ENCODE results near the gene KIF1A. TPM values are rescaled to one million over a fixed set of nuclear protein-coding genes. Genes with fewer than 3 reads are reported as not detected.

KIF1A gene
- total and polyA plus RNA-seq, 2 of the 8 experiments (the other 6 are each of a cell fraction or from before 2014, with no cell fraction given): 61.3 to 281 TPM

DNA sequence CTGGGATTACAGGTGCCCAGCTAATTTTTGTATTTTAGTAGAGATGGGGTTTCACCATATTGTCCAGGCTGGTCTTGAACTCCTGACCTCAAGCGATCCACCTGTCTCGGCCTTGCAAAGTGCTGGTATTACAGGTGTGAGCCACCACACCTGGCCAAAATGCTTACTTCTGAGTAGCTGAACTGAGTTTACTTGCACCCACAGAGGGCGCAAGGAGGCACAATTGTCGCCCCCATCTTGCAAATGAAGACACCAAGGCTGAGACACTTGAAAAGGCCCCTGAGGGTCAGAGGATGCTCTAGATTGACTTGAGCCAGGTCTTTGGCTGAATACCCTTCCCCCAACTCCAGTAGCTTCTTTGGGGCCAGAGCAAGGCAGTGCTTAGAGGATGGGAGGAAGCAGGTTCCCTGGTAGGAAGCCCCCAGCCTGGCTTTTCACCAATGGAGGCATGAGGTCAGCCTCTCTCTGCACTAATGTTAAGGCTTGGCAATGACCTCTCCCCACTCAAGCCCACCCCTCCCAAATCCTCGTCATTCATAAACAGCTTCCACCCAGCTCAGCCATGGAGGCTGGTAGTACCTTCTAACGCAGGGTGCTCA lies 14.5 kb upstream of the KIF1A start:
- Histone ChIP-seq H3K27ac (ENCODE audit: low read depth, low read length) (no peak overlapping the region), H3K56ac (replicated peaks; ENCODE audit: insufficient read length, low read depth, low read length) (no peak overlapping the region), H2BK120ac (replicated peaks; ENCODE audit: low read depth, low read length) (no peak overlapping the region), H2BK5ac (ENCODE audit: low read depth, low read length) (no peak overlapping the region), H2AFZ (ENCODE audit: low read length) (no peak overlapping the region), H3K23ac (ENCODE audit: insufficient read length) (no peak overlapping the region), H3K27me3 (replicated peaks in 1 of 4; ENCODE audit: control insufficient read depth in 3 of 4, extremely low read depth in 1 of 4, insufficient read depth in 3 of 4, low read length in 3 of 4) (peaks cover 0 to 17% (median 12%) of the 10 kb centered on the region in 4 experiments; a peak in 5 of 7 replicates), H4K5ac (ENCODE audit: insufficient read length, low read depth, low read length) (no peak overlapping the region), H3K9ac (replicated peaks in 1 of 4; ENCODE audit: extremely low read depth in 1 of 4, low read depth in 3 of 4, low read length in 3 of 4) (no peak overlapping the region), H2BK15ac (ENCODE audit: low read length) (no peak overlapping the region), H2BK20ac (ENCODE audit: low read length) (no peak overlapping the region), H3K79me2 (ENCODE audit: control insufficient read depth in 1 of 2, insufficient read depth in 2 of 2, low read length in 2 of 2) (no peaks in the 10 kb centered on the region), H3K9me3 (ENCODE audit: insufficient read depth in 2 of 2, low read depth in 1 of 2, low read length in 1 of 2) (no peaks in the 10 kb centered on the region), H4K20me1 (replicated peaks in 1 of 2; ENCODE audit: control insufficient read depth in 1 of 2, insufficient read depth in 2 of 2, low read length in 2 of 2) (peaks cover 0 to 5% of the 10 kb centered on the region in 2 experiments), H3K23me2 (ENCODE audit: low read depth, low read length) (peaks cover 6% of the 10 kb centered on the region; the same call in 1 of the 2 replicates), H4K8ac (ENCODE audit: extremely low read depth, insufficient read depth, low read length) (no peak overlapping the region), H3K14ac (ENCODE audit: insufficient read length) (no peak overlapping the region), H3K4me2 (ENCODE audit: insufficient read depth in 1 of 2, low read depth in 2 of 2, low read length in 2 of 2) (no peak overlapping the region), H3K4ac (replicated peaks; ENCODE audit: insufficient read length, low read depth, low read length) (no peak overlapping the region), H3K36me3 (ENCODE audit: control insufficient read depth in 2 of 4, insufficient read depth in 4 of 4, low read length in 3 of 4) (no peaks in the 10 kb centered on the region), H3K4me1 (replicated peaks in 1 of 4; ENCODE audit: control insufficient read depth in 3 of 4, insufficient read depth in 4 of 4, low read length in 3 of 4) (peaks cover 0 to 2% (median 0%) of the 10 kb centered on the region in 4 experiments; a peak in 1 of 7 replicates), H3K18ac (ENCODE audit: extremely low read depth, low read length) (no peak overlapping the region), H2BK12ac (ENCODE audit: low read depth, low read length) (no peak overlapping the region), H3K79me1 (ENCODE audit: low read depth, low read length) (no peaks in the 10 kb centered on the region), H4K91ac (replicated peaks; ENCODE audit: insufficient read length, low read length) (no peak overlapping the region), H3K4me3 (ENCODE audit: extremely low read depth in 1 of 4, insufficient read depth in 2 of 4, low read depth in 3 of 4, low read length in 4 of 4) (no peak overlapping the region), H2AK5ac (ENCODE audit: low read depth, low read length) (no peak overlapping the region)
- FAIRE-seq (no peak), DNase-seq (ENCODE audit: low read depth in 1 of 2, low spot score in 2 of 2) (no peak)
- TF ChIP-seq RAD21 (IDR thresholded peaks at IDR 0.05 in 1 of 2, conservative IDR thresholded peaks at IDR 0.05 in 1 of 2; ENCODE audit: low read depth in 2 of 2, low read length in 2 of 2): peak in 1 of 2 experiments; percentile 19; a peak in 1 of 4 replicates
- TF ChIP-seq CTCF (IDR thresholded peaks at IDR 0.05; ENCODE audit: control extremely low read depth in 1 of 3, insufficient read depth in 1 of 3, low read depth in 1 of 3, low read length in 3 of 3): peak in 2 of 3 experiments; percentile 31 to 38; a peak in 3 of 4 replicates
- TF ChIP-seq POLR2A (IDR thresholded peaks at IDR 0.05; ENCODE audit: control extremely low read depth in 1 of 2, low read depth in 2 of 2, low read length in 2 of 2): no peak
- TF ChIP-seq BRCA1 (IDR thresholded peaks at IDR 0.05; ENCODE audit: low read depth, low read length): no peak
- POLR2A ChIA-PET (ENCODE audit: partially characterized antibody): interaction anchor here (1.2 kb wide), 1 partner anchor 11 kb away, joined by 4 read pairs; no protein-coding TSS in a partner anchor
- CTCF ChIA-PET (ENCODE audit: partially characterized antibody): interaction anchor here (0.6 to 1.3 kb wide), 6 partner anchors 13 to 315 kb away, joined by 3 to 4 read pairs (median 3); partner anchors contain the start of gene PASK
- WGBS, 2 experiments (ENCODE audit: extremely low coverage in 1 of 2, insufficient coverage in 1 of 2, insufficient read length in 1 of 2, insufficient replicate concordance in 2 of 2, low coverage in 1 of 2, low lambda C conversion rate in 2 of 2, missing lambda C conversion rate in 1 of 2): 87% methylated on average over 6 of the region's 6 CpGs; no CpG with 5 or more reads in 1 of the 2 experiments
